GM19035 (cell line): ENCODE measurements around the gene SCAP.

Experiments used
- ATAC-seq: cut with Tn5 transposase; IDR thresholded peaks from one replicate; pipeline ENCODE4 v1.9.1; 2021; ENCODE audit not compliant: unreplicated experiment

Gene SCAP

GRCh38 chr3:47414666-47415587 lies 60.8 kb downstream of the SCAP start:
- ATAC-seq: no peak

- ATAC-seq: no peak
These were observed 61.6 kb downstream of the SCAP start for GRCh38 chr3:47414161-47414564.

GRCh38 chr3:47413751-47414150 lies 62.0 kb downstream of the SCAP start:
- no peak for ATAC-seq

- no peak for ATAC-seq
These were observed 62.8 kb downstream of the SCAP start for GRCh38 chr3:47412842-47413520.

GRCh38 chr3:47412453-47412756 lies 63.3 kb downstream of the SCAP start:
- ATAC-seq: no peak

- ATAC-seq: no peak
These were observed 63.9 kb downstream of the SCAP start for GRCh38 chr3:47411696-47412452.

- ATAC-seq: no peak
These were observed 64.7 kb downstream of the SCAP start for GRCh38 chr3:47410801-47411646.

GRCh38 chr3:47410417-47410720 lies 65.4 kb downstream of the SCAP start:
- ATAC-seq: no peak

GRCh38 chr3:47409688-47410416 lies 65.9 kb downstream of the SCAP start:
- ATAC-seq: no peak

GRCh38 chr3:47409284-47409683 lies 66.5 kb downstream of the SCAP start:
- no peak for ATAC-seq

GRCh38 chr3:47408839-47409229 lies 66.9 kb downstream of the SCAP start:
- no peak for ATAC-seq

GRCh38 chr3:47407896-47408838 lies 67.6 kb downstream of the SCAP start:
- ATAC-seq: no peak

- no peak for ATAC-seq
These were observed 68.5 kb downstream of the SCAP start for GRCh38 chr3:47407237-47407636.

- no peak for ATAC-seq
These were observed 69.0 kb downstream of the SCAP start for GRCh38 chr3:47406762-47407149.

- ATAC-seq: no peak
These were observed 69.7 kb downstream of the SCAP start for GRCh38 chr3:47405820-47406761.

GRCh38 chr3:47404955-47405790 lies 70.6 kb downstream of the SCAP start:
- ATAC-seq: no peak

- ATAC-seq: no peak
These were observed 71.3 kb downstream of the SCAP start for GRCh38 chr3:47404431-47404876.
